ENCODE data around the gene HDAC11. TPM values are rescaled to one million over a fixed set of nuclear protein-coding genes. Genes with fewer than 3 reads are reported as not detected.

HDAC11 gene
- total and polyA plus RNA-seq, 7 donors, result 9.2 to 29.6 (median 22.3) TPM

GRCh38 chr3:13522236-13522635 is 42.1 kb downstream of the HDAC11 start:
- WGBS, 3 donors, result 95 to 98% (median 96%) methylated on average over 5 of the region's 5 CpGs
- no peak overlapping the region for H3K27ac ChIP-seq
- intact Hi-C loops (cut with DNase I), result no loop called here
- TF ChIP-seq CTCF (IDR thresholded peaks at IDR 0.05), result no peak
- no peaks in the 10 kb centered on the region for H3K4me1 ChIP-seq
- DNase-seq, result peak in 1 of 2 donors; percentile 18
- no peak for ATAC-seq
- H3K4me3 ChIP-seq, result no peak overlapping the region
- no peaks in the 10 kb centered on the region for H3K36me3 ChIP-seq (ENCODE audit: insufficient read depth in 1 of 2, low read depth in 1 of 2)
- no peaks in the 10 kb centered on the region for H3K9me3 ChIP-seq
- no peaks in the 10 kb centered on the region for H3K27me3 ChIP-seq (ENCODE audit: insufficient read depth in 3 of 3, low read length in 2 of 3)

- Histone ChIP-seq H3K27me3 (ENCODE audit: insufficient read depth in 3 of 3, low read length in 2 of 3) (no peaks in the 10 kb centered on the region), H3K4me1 (no peaks in the 10 kb centered on the region), H3K9me3 (no peaks in the 10 kb centered on the region), H3K4me3 (no peak overlapping the region), H3K27ac (no peak overlapping the region), H3K36me3 (ENCODE audit: insufficient read depth in 1 of 2, low read depth in 1 of 2) (no peaks in the 10 kb centered on the region)
- TF ChIP-seq CTCF (IDR thresholded peaks at IDR 0.05), result no peak
- intact Hi-C loops (cut with DNase I), result no loop called here
- DNase-seq, result peak in 1 of 2 donors; percentile 41
- 67 to 73% (median 69%) methylated on average over 10 of the region's 10 CpGs for WGBS, 3 donors
- ATAC-seq, result peak in 1 of 4 donors; percentile 45
Measured at GRCh38 chr3:13524979-13525669, 45.0 kb downstream of the HDAC11 start.

GRCh38 chr3:13525827-13526625 is 45.9 kb downstream of the HDAC11 start:
- Histone ChIP-seq H3K4me1 (no peaks in the 10 kb centered on the region), H3K9me3 (no peaks in the 10 kb centered on the region), H3K27ac (no peak overlapping the region), H3K4me3 (no peak overlapping the region), H3K27me3 (ENCODE audit: insufficient read depth in 3 of 3, low read length in 2 of 3) (no peaks in the 10 kb centered on the region), H3K36me3 (ENCODE audit: insufficient read depth in 1 of 2, low read depth in 1 of 2) (no peaks in the 10 kb centered on the region)
- TF ChIP-seq CTCF (IDR thresholded peaks at IDR 0.05), result no peak
- WGBS, 3 donors, result 50 to 61% (median 52%) methylated on average over 20 of the region's 20 CpGs
- DNase-seq (peak in 1 of 2 donors; percentile 65), ATAC-seq (peak in 3 of 4 donors; percentile 46 to 58 (median 49))
- intact Hi-C loops (cut with DNase I), result no loop called here

GRCh38 chr3:13526626-13526949 is 46.5 kb downstream of the HDAC11 start:
- Histone ChIP-seq H3K27ac (no peak overlapping the region), H3K36me3 (ENCODE audit: insufficient read depth in 1 of 2, low read depth in 1 of 2) (no peaks in the 10 kb centered on the region), H3K4me3 (no peak overlapping the region), H3K9me3 (no peaks in the 10 kb centered on the region), H3K4me1 (no peaks in the 10 kb centered on the region), H3K27me3 (ENCODE audit: insufficient read depth in 3 of 3, low read length in 2 of 3) (no peaks in the 10 kb centered on the region)
- no peak for TF ChIP-seq CTCF (IDR thresholded peaks at IDR 0.05)
- ATAC-seq (peak in 1 of 4 donors; percentile 11), DNase-seq (no peak)
- WGBS, 3 donors, result 64 to 80% (median 66%) methylated on average over 5 of the region's 5 CpGs
- intact Hi-C loops (cut with DNase I), result no loop called here

All from psoas muscle (tissue), 8 donors.